ENCODE results near the gene AZIN2. TPM values are rescaled to one million over a fixed set of nuclear protein-coding genes. Genes with fewer than 3 reads are reported as not detected.

AZIN2 gene
- total and polyA plus RNA-seq, 2 donors (not counting 3 experiments of a cell fraction or from before 2014, with no cell fraction given): 0.91 to 1.4 TPM

DNA sequence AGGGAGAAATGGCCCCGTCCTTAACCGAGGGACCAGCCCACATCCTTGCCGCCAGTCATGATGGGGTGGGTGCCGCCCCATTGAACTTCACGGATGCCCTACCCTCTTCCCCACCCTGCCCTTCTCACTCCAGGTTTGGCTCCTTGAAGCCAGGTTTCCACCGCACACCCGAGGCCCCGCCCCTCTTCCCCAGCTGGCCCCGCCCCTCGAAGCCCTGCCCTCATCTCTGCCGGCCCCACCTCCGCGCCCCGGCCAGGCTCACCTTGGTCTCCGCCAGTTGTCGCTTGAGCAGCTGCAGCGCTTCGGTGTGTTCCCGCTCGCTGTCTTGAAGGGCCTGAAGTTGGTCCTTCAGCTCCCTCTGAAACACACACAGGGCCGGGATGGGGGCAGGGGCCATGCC is 84.3 kb downstream of the AZIN2 start:
- TF ChIP-seq MYC (IDR thresholded peaks at IDR 0.05; ENCODE audit: low read depth, low read length) (no peak), FOS (IDR thresholded peaks at IDR 0.05; ENCODE audit: borderline replicate concordance, insufficient read depth, low read length) (no peak)
- CTCF ChIA-PET: interaction anchor here (1.2 to 1.3 kb wide), 2 partner anchors 16 to 27 kb away, joined by 3 read pairs; partner anchors contain the start of gene TRIM62
- Histone ChIP-seq H3K79me2 (ENCODE audit: control insufficient read depth, insufficient read depth, low read length) (no peaks in the 10 kb centered on the region), H3K4me1 (ENCODE audit: control insufficient read depth, extremely low read depth, insufficient read depth, low read length) (peaks cover 22% of the 10 kb centered on the region), H2AFZ (ENCODE audit: low read depth, low read length) (no peak overlapping the region), H3K36me3 (ENCODE audit: control insufficient read depth in 2 of 2, extremely low read depth in 1 of 2, insufficient read depth in 2 of 2, low read length in 2 of 2) (no peaks in the 10 kb centered on the region), H3K27me3 (ENCODE audit: control insufficient read depth in 2 of 2, insufficient read depth in 2 of 2, low read length in 2 of 2) (no peaks in the 10 kb centered on the region), H3K9ac (replicated peaks; ENCODE audit: extremely low read depth, insufficient read depth, low read length) (no peak overlapping the region), H3K4me3 (replicated peaks in 1 of 3; ENCODE audit: insufficient read depth in 1 of 3, low read depth in 1 of 3, low read length in 3 of 3) (no peak overlapping the region), H3K27ac (ENCODE audit: insufficient read depth, low read depth, low read length) (no peak overlapping the region), H3K9me3 (replicated peaks; ENCODE audit: control insufficient read depth, insufficient read depth, low read length) (no peaks in the 10 kb centered on the region), H4K20me1 (replicated peaks; ENCODE audit: control insufficient read depth, extremely low read depth, insufficient read depth, low read length) (no peaks in the 10 kb centered on the region), H3K4me2 (ENCODE audit: insufficient read depth, low read length) (no peak overlapping the region), H3K9me1 (replicated peaks; ENCODE audit: control insufficient read depth, extremely low read depth, insufficient read depth, low read length) (no peaks in the 10 kb centered on the region)
- DNase-seq (ENCODE audit: low read depth, low spot score) (no peak), FAIRE-seq (no peak)
- intact Hi-C loops (cut with micrococcal nuclease) (no loop called here), dilution Hi-C loops (cut with MboI; ENCODE audit: extremely low pct_ligation_motif_present, low sequenced_read_pairs) (no loop called here)
- BruUV-seq (replicated peaks): no TSS peak
- POLR2A ChIA-PET: no interaction called here

DNA sequence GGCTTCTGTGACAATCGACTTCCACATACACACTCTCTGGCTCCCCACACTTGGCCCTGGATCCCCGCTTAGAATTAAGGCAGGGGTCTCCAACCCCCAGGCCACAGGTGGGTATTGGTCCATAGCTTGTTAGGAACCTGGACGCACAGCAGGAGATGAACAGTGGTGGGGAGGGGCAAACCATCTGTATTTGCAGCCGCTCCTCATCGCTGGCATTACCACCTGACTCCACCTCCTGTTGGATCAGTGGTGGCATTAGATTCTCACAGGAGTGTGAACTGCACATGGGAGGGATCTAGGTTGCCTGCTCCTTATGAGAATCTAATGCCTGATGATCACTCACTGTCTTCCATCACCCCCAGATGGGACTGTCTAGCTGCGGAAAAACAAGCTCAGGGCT is 84.9 kb downstream of the AZIN2 start:
- Histone ChIP-seq H3K4me1 (ENCODE audit: control insufficient read depth, extremely low read depth, insufficient read depth, low read length) (peaks cover 22% of the 10 kb centered on the region), H3K79me2 (ENCODE audit: control insufficient read depth, insufficient read depth, low read length) (no peaks in the 10 kb centered on the region), H4K20me1 (replicated peaks; ENCODE audit: control insufficient read depth, extremely low read depth, insufficient read depth, low read length) (no peaks in the 10 kb centered on the region), H2AFZ (ENCODE audit: low read depth, low read length) (no peak overlapping the region), H3K9me3 (replicated peaks; ENCODE audit: control insufficient read depth, insufficient read depth, low read length) (no peaks in the 10 kb centered on the region), H3K9ac (replicated peaks; ENCODE audit: extremely low read depth, insufficient read depth, low read length) (no peak overlapping the region), H3K36me3 (ENCODE audit: control insufficient read depth in 2 of 2, extremely low read depth in 1 of 2, insufficient read depth in 2 of 2, low read length in 2 of 2) (no peaks in the 10 kb centered on the region), H3K4me3 (replicated peaks in 1 of 3; ENCODE audit: insufficient read depth in 1 of 3, low read depth in 1 of 3, low read length in 3 of 3) (no peak overlapping the region), H3K4me2 (ENCODE audit: insufficient read depth, low read length) (no peak overlapping the region), H3K27ac (ENCODE audit: insufficient read depth, low read depth, low read length) (no peak overlapping the region), H3K9me1 (replicated peaks; ENCODE audit: control insufficient read depth, extremely low read depth, insufficient read depth, low read length) (no peaks in the 10 kb centered on the region), H3K27me3 (ENCODE audit: control insufficient read depth in 2 of 2, insufficient read depth in 2 of 2, low read length in 2 of 2) (no peaks in the 10 kb centered on the region)
- FAIRE-seq: no peak
- DNase-seq (ENCODE audit: low read depth, low spot score): no peak
- ChIA-PET POLR2A (no interaction called here), CTCF (interaction anchor here (1.2 to 1.3 kb wide), 2 partner anchors 16 to 28 kb away, joined by 3 read pairs; partner anchors contain the start of gene TRIM62)
- dilution Hi-C loops (cut with MboI; ENCODE audit: extremely low pct_ligation_motif_present, low sequenced_read_pairs): no loop called here
- intact Hi-C loops (cut with micrococcal nuclease): no loop called here
- no TSS peak for BruUV-seq (replicated peaks)
- no peak for TF ChIP-seq MYC (IDR thresholded peaks at IDR 0.05; ENCODE audit: low read depth, low read length)
- TF ChIP-seq, protein P1, sequence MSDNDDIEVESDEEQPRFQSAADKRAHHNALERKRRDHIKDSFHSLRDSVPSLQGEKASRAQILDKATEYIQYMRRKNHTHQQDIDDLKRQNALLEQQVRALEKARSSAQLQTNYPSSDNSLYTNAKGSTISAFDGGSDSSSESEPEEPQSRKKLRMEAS (IDR thresholded peaks at IDR 0.05; ENCODE audit: insufficient read depth, insufficient read length): no peak
- no peak for TF ChIP-seq FOS (IDR thresholded peaks at IDR 0.05; ENCODE audit: borderline replicate concordance, insufficient read depth, low read length)
- no peak for TF ChIP-seq POLR2A (IDR thresholded peaks at IDR 0.05; ENCODE audit: low read depth, low read length)
- TF ChIP-seq JUN (IDR thresholded peaks at IDR 0.05; ENCODE audit: borderline replicate concordance, insufficient read depth, insufficient read length, low read depth): no peak
- no peak for TF ChIP-seq EZH2 (IDR thresholded peaks at IDR 0.05; ENCODE audit: borderline replicate concordance, low read depth, low read length, severe bottlenecking)
- no peak for TF ChIP-seq GATA2 (IDR thresholded peaks at IDR 0.05; ENCODE audit: insufficient read depth, insufficient read length, low read depth, low read length)
- TF ChIP-seq POLR2AphosphoS5 (IDR thresholded peaks at IDR 0.05; ENCODE audit: insufficient read depth, low read depth, low read length): no peak
- TF ChIP-seq, protein P2, sequence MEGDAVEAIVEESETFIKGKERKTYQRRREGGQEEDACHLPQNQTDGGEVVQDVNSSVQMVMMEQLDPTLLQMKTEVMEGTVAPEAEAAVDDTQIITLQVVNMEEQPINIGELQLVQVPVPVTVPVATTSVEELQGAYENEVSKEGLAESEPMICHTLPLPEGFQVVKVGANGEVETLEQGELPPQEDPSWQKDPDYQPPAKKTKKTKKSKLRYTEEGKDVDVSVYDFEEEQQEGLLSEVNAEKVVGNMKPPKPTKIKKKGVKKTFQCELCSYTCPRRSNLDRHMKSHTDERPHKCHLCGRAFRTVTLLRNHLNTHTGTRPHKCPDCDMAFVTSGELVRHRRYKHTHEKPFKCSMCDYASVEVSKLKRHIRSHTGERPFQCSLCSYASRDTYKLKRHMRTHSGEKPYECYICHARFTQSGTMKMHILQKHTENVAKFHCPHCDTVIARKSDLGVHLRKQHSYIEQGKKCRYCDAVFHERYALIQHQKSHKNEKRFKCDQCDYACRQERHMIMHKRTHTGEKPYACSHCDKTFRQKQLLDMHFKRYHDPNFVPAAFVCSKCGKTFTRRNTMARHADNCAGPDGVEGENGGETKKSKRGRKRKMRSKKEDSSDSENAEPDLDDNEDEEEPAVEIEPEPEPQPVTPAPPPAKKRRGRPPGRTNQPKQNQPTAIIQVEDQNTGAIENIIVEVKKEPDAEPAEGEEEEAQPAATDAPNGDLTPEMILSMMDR (IDR thresholded peaks at IDR 0.05; ENCODE audit: extremely low read depth in 1 of 2, insufficient read depth in 1 of 2, low read depth in 1 of 2, low read length in 2 of 2): no peak
